AG09309 (cell line): ENCODE results near the gene OR10X1.

Experiments
- DNase-seq: peaks from one replicate; pipeline ENCODE4 v3.0.0-alpha.2; 2010; ENCODE audit warnings: low read depth
- H3K4me3 ChIP-seq: 2 replicates; pipeline ENCODE4 v1.5.1; 2011; ENCODE audit warnings: mild to moderate bottlenecking, low read depth, low read length, moderate library complexity; ENCODE audit not compliant: control insufficient read depth
- CTCF ChIP-seq: IDR thresholded peaks from 2 replicates; pipeline ENCODE4 v1.5.1; 2011; ENCODE audit warnings: mild to moderate bottlenecking, low read depth, low read length, inconsistent platforms; ENCODE audit not compliant: insufficient read depth, control insufficient read depth; ENCODE audit errors: missing control alignments

Gene OR10X1

DNA sequence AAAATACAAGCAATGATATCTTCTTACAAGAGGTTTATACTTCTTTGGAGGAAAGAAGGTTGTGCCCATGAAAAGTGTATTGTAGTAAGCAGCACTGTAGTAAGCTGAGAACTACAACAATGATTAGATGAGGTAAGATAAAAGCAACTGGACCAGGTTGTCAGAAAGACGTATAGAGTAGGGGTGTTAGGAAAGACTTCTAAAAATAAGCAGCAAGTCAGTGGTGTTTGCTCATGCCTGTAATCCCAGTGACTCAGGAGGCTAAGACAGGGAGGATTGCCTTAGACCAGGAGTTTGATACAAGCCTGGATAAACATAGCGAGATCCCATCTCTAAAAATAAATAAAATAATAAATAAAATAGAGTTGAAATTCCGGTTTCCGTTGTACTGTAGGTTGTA lies 4.3 kb upstream of the OR10X1 start:
- no peak for DNase-seq
- no peak overlapping the region for H3K4me3 ChIP-seq
- no peak for TF ChIP-seq CTCF

DNA sequence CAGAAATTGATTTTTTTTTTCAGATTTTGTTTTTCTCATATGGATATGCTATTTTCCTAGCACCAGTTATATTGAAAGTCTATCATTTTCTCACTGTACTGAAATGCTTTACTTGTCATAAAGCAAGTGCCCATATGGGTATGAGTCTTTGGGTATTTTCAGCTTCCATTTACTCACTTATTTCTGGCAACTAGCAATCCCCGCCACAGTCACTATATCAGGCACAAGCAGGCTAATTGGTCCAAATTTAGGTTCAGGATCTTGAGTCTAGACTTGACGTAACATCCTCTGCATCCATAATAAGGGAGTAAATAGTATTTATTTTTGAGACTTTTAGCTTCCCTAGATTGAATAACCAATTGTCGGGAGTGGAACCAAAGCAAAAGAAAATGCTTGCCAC lies 2.1 kb downstream of the OR10X1 start:
- TF ChIP-seq CTCF, result no peak
- no peak for DNase-seq
- no peak overlapping the region for H3K4me3 ChIP-seq

- H3K4me3 ChIP-seq, result no peak overlapping the region
- no peak for TF ChIP-seq CTCF
- no peak for DNase-seq
Observed at GRCh38 chr1:158572226-158572625, 7.5 kb downstream of the OR10X1 start.

DNA sequence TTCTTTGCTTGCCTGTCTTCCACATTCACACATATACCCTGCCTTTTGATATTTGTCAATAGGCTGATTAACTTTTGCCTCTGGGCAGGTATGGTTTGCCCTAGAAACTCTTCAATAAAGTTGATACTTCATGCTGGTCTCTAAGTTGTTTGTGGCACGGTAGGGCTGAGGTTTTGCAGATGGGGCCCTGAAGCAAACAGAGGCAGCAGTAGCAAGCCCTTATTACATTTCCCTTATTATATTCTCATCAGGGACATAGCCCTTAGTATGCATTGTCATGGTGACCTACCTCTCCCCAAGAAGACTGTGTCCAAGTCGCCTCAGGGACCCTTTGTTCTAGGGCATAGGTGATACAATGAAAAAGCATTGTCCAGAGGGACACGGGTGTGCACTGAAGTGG lies 9.2 kb downstream of the OR10X1 start, which contains the start of gene OR6P1:
OR6P1 (minus strand) TSS at position 101 of the 400 bp plus-strand sequence. CDS start 6,976 bp downstream, outside the sequence.
- no peak for DNase-seq
- TF ChIP-seq CTCF, result no peak
- H3K4me3 ChIP-seq, result no peak within 1 kb of the TSS

DNA sequence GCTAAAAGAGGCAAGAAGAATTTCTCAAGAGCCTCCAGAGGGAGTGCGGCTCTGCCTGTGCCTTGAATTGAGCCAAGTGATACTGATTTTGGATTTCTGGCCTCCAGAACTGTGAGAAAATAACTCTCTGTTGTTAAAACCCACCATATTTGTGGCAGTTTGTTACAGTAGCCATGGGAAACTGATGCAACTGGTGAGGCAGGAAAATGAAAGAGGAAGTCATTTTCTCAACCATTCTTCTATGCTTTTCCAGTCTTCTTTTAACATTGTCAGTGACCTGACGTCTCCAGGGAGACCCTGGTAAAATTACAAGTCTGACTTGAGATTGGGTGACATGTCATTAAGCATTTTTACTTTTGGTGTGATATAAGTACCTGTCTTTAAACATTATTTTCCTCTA lies 15.1 kb downstream of the OR10X1 start:
- no peak overlapping the region for H3K4me3 ChIP-seq
- TF ChIP-seq CTCF, result no peak
- DNase-seq, result no peak

DNA sequence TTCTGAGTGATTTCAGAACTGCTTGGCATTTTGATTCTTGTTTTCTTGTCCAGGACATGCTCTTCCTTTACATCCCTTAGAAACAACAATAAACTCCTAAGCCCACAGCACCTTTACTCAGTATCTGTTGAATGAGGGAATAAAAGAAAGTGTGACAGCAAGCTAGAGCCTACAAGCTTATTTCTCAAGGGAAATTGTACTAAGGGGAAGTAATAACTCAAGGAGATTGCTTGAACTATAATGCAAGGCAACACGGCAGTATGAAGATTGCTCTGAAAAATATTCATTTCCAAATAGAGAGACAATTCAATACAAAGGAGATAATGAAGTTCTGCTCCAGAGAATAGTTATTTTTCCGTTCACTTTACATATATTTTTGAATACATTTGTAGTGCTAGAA lies 15.8 kb downstream of the OR10X1 start:
- no peak overlapping the region for H3K4me3 ChIP-seq
- DNase-seq, result no peak
- TF ChIP-seq CTCF, result no peak

GRCh38 chr1:158559696-158560095 lies 20.0 kb downstream of the OR10X1 start:
- H3K4me3 ChIP-seq, result no peak overlapping the region
- no peak for DNase-seq
- no peak for TF ChIP-seq CTCF
